ENCODE results near the gene DNAJC12.

DNA sequence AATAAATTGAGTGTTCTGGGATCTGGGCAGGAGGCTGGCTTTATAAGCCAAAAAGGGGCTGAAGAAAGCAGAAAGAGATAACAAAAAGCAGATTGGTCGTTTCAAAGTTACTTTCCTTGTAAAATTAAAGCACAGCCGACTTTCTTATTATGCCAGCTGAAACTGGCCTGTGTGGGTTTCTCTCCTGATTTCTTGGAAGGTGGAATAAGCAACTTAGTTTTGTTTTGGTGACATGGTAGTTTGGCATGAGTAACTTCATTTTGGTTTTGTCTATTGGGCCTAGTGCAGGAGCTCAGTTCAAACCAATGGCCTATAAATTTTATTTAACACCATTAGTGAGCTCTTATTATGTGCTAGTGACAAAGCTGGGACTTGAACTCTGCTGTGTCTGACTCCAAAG is 13.2 kb upstream of the DNAJC12 start:
- TF ChIP-seq EZH2 (IDR thresholded peaks at IDR 0.05; ENCODE audit: borderline replicate concordance, insufficient read depth, low read depth, low read length, poor library complexity, severe bottlenecking), result no peak
- TF ChIP-seq, protein P1, sequence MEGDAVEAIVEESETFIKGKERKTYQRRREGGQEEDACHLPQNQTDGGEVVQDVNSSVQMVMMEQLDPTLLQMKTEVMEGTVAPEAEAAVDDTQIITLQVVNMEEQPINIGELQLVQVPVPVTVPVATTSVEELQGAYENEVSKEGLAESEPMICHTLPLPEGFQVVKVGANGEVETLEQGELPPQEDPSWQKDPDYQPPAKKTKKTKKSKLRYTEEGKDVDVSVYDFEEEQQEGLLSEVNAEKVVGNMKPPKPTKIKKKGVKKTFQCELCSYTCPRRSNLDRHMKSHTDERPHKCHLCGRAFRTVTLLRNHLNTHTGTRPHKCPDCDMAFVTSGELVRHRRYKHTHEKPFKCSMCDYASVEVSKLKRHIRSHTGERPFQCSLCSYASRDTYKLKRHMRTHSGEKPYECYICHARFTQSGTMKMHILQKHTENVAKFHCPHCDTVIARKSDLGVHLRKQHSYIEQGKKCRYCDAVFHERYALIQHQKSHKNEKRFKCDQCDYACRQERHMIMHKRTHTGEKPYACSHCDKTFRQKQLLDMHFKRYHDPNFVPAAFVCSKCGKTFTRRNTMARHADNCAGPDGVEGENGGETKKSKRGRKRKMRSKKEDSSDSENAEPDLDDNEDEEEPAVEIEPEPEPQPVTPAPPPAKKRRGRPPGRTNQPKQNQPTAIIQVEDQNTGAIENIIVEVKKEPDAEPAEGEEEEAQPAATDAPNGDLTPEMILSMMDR (IDR thresholded peaks at IDR 0.05), result no peak
